DMS 273 treated with DMSO at 0.1 percent for 48 hours (cell line): ENCODE measurements around the gene BCKDHA.
A peak's percentile ranks its signal among the peaks of the same experiment; 100 is the strongest.

Source experiments
- DNase-seq: peaks from one replicate; lab custom pipeline; 2025; lab: John Stamatoyannopoulos, UW

Gene BCKDHA

GRCh38 chr19:41397086-41398049 lies at the start of gene BCKDHA, which contains the start of gene EXOSC5:
Gene BCKDHA (plus strand): TSS chr19:41397818. CDS start chr19:41397828, 10 bp downstream.
Gene EXOSC5 (minus strand): TSS chr19:41397359. CDS start chr19:41397328, 31 bp downstream.
- peak; percentile 98 for DNase-seq

GRCh38 chr19:41350735-41351338 lies 46.8 kb upstream of the BCKDHA start:
- no peak for DNase-seq

GRCh38 chr19:41351339-41352245 lies 46.0 kb upstream of the BCKDHA start:
- DNase-seq: no peak

- no peak for DNase-seq
Measured at GRCh38 chr19:41352279-41352608, 45.4 kb upstream of the BCKDHA start.

GRCh38 chr19:41352609-41353465 lies 44.8 kb upstream of the BCKDHA start:
- peak; percentile 46 for DNase-seq

- no peak for DNase-seq
Measured at GRCh38 chr19:41353466-41354342, 43.9 kb upstream of the BCKDHA start, which contains the start of gene TGFB1. Gene TGFB1 (minus strand): TSS chr19:41353922. CDS start chr19:41353044, 878 bp downstream.

GRCh38 chr19:41354343-41354953 lies 43.2 kb upstream of the BCKDHA start:
- DNase-seq: no peak

- no peak for DNase-seq
Measured at GRCh38 chr19:41355035-41355434, 42.6 kb upstream of the BCKDHA start.

- DNase-seq: no peak
Measured at GRCh38 chr19:41355802-41356201, 41.8 kb upstream of the BCKDHA start.

- DNase-seq: no peak
Measured at GRCh38 chr19:41356984-41357739, 40.5 kb upstream of the BCKDHA start.

- no peak for DNase-seq
Measured at GRCh38 chr19:41357746-41358145, 39.9 kb upstream of the BCKDHA start.

GRCh38 chr19:41359741-41360140 lies 37.9 kb upstream of the BCKDHA start:
- no peak for DNase-seq

- no peak for DNase-seq
Measured at GRCh38 chr19:41362143-41362847, 35.3 kb upstream of the BCKDHA start.

- DNase-seq: no peak
Measured at GRCh38 chr19:41363371-41363752, 34.3 kb upstream of the BCKDHA start.

GRCh38 chr19:41363753-41364523 lies 33.7 kb upstream of the BCKDHA start, which contains the start of gene B9D2:
Gene B9D2 (minus strand): TSS chr19:41364149. CDS start chr19:41363519, 630 bp downstream.
- DNase-seq: peak; percentile 97

- no peak for DNase-seq
Measured at GRCh38 chr19:41364524-41365391, 32.9 kb upstream of the BCKDHA start.
